Neuron (in vitro differentiated cells): ENCODE measurements around the gene GMIP.

Experiments
- H2AFZ ChIP-seq: one replicate; pipeline ENCODE4 v1.6.1; 2013; ENCODE audit warnings: low read depth, mild to moderate bottlenecking, inconsistent platforms, low read length, moderate library complexity
- H3K27me3 ChIP-seq: one replicate; pipeline ENCODE4 v1.6.1; 2013; ENCODE audit warnings: low read length; ENCODE audit not compliant: insufficient read depth
- H3K36me3 ChIP-seq: one replicate; pipeline ENCODE4 v1.6.1; 2013; ENCODE audit warnings: low read length; ENCODE audit not compliant: insufficient read depth
- H3K4me1 ChIP-seq: one replicate; pipeline ENCODE4 v1.6.1; 2013; ENCODE audit warnings: low read length; ENCODE audit not compliant: insufficient read depth
- H3K4me3 ChIP-seq: 2 replicates; pipeline ENCODE4 v1.5.1; 2013; ENCODE audit warnings: mild to moderate bottlenecking, low read length, moderate library complexity
- H3K9me3 ChIP-seq: one replicate; pipeline ENCODE4 v1.6.1; 2013; ENCODE audit warnings: low read length

Gene GMIP

GRCh38 chr19:19637186-19637522, 6.3 kb downstream of the GMIP start:
- Histone ChIP-seq H2AFZ (no peak overlapping the region), H3K4me3 (no peak overlapping the region), H3K27me3 (no peaks in the 10 kb centered on the region), H3K9me3 (peaks cover 2% of the 10 kb centered on the region), H3K4me1 (no peaks in the 10 kb centered on the region), H3K36me3 (peaks cover 38% of the 10 kb centered on the region)

- Histone ChIP-seq H3K4me1 (no peaks in the 10 kb centered on the region), H3K4me3 (no peak overlapping the region), H2AFZ (no peak overlapping the region)
Measured at GRCh38 chr19:19636573-19637185, 6.8 kb downstream of the GMIP start.

GRCh38 chr19:19635313-19635702, 8.1 kb downstream of the GMIP start:
- Histone ChIP-seq H3K36me3 (peaks cover 38% of the 10 kb centered on the region), H3K9me3 (peaks cover 2% of the 10 kb centered on the region), H3K4me1 (no peaks in the 10 kb centered on the region), H3K27me3 (no peaks in the 10 kb centered on the region), H2AFZ (no peak overlapping the region), H3K4me3 (no peak overlapping the region)

More at GRCh38 chr19:19636573-19637185, 6.8 kb downstream of the GMIP start:
- peaks cover 38% of the 10 kb centered on the region for H3K36me3 ChIP-seq
- H3K27me3 ChIP-seq: no peaks in the 10 kb centered on the region
- peaks cover 2% of the 10 kb centered on the region for H3K9me3 ChIP-seq

- H3K9me3 ChIP-seq: peaks cover 2% of the 10 kb centered on the region
- H3K36me3 ChIP-seq: peaks cover 39% of the 10 kb centered on the region
- H3K4me1 ChIP-seq: no peaks in the 10 kb centered on the region
- no peak overlapping the region for H3K4me3 ChIP-seq
- no peaks in the 10 kb centered on the region for H3K27me3 ChIP-seq
- no peak overlapping the region for H2AFZ ChIP-seq
Measured at GRCh38 chr19:19634516-19635312, 8.7 kb downstream of the GMIP start.

- Histone ChIP-seq H3K36me3 (peaks cover 43% of the 10 kb centered on the region), H3K4me3 (no peak overlapping the region), H3K4me1 (no peaks in the 10 kb centered on the region), H3K27me3 (no peaks in the 10 kb centered on the region), H2AFZ (no peak overlapping the region), H3K9me3 (peaks cover 7% of the 10 kb centered on the region)
Measured at GRCh38 chr19:19633711-19634515, 9.5 kb downstream of the GMIP start.

GRCh38 chr19:19632661-19633060, 10.8 kb downstream of the GMIP start:
- Histone ChIP-seq H3K4me3 (no peak overlapping the region), H3K27me3 (no peaks in the 10 kb centered on the region), H3K4me1 (no peaks in the 10 kb centered on the region), H2AFZ (no peak overlapping the region), H3K36me3 (peaks cover 44% of the 10 kb centered on the region), H3K9me3 (peaks cover 7% of the 10 kb centered on the region)

GRCh38 chr19:19631346-19631745, 12.1 kb downstream of the GMIP start:
- no peak overlapping the region for H2AFZ ChIP-seq
- H3K27me3 ChIP-seq: no peaks in the 10 kb centered on the region
- H3K9me3 ChIP-seq: peaks cover 7% of the 10 kb centered on the region
- peaks cover 42% of the 10 kb centered on the region for H3K36me3 ChIP-seq
- no peak overlapping the region for H3K4me3 ChIP-seq
- no peaks in the 10 kb centered on the region for H3K4me1 ChIP-seq

GRCh38 chr19:19630426-19630825, 13.0 kb downstream of the GMIP start:
- H3K36me3 ChIP-seq: peaks cover 37% of the 10 kb centered on the region
- no peaks in the 10 kb centered on the region for H3K27me3 ChIP-seq
- no peak overlapping the region for H2AFZ ChIP-seq
- no peaks in the 10 kb centered on the region for H3K4me1 ChIP-seq
- no peak overlapping the region for H3K4me3 ChIP-seq
- H3K9me3 ChIP-seq: peaks cover 7% of the 10 kb centered on the region

- H2AFZ ChIP-seq: no peak overlapping the region
- H3K4me1 ChIP-seq: no peaks in the 10 kb centered on the region
- H3K4me3 ChIP-seq: no peak overlapping the region
- H3K36me3 ChIP-seq: peaks cover 33% of the 10 kb centered on the region
- H3K27me3 ChIP-seq: no peaks in the 10 kb centered on the region
- peaks cover 5% of the 10 kb centered on the region for H3K9me3 ChIP-seq
Measured at GRCh38 chr19:19630062-19630414, 13.4 kb downstream of the GMIP start.

- Histone ChIP-seq H3K36me3 (peaks cover 24% of the 10 kb centered on the region), H3K4me1 (no peaks in the 10 kb centered on the region), H3K9me3 (peaks cover 4% of the 10 kb centered on the region), H2AFZ (no peak overlapping the region), H3K4me3 (no peak overlapping the region), H3K27me3 (no peaks in the 10 kb centered on the region)
Measured at GRCh38 chr19:19628501-19629134, 14.8 kb downstream of the GMIP start.

- no peaks in the 10 kb centered on the region for H3K4me1 ChIP-seq
- H3K36me3 ChIP-seq: peaks cover 18% of the 10 kb centered on the region
- H3K4me3 ChIP-seq: no peak within 1 kb of the TSS
- H3K9me3 ChIP-seq: peaks cover 4% of the 10 kb centered on the region
- H2AFZ ChIP-seq: no peak within 1 kb of the TSS
- no peaks in the 10 kb centered on the region for H3K27me3 ChIP-seq
Measured at GRCh38 chr19:19627621-19628500, 15.6 kb downstream of the GMIP start, which contains the start of gene LPAR2. LPAR2 (minus strand) TSS chr19:19628220; CDS start chr19:19627275, 945 bp downstream.
